Endodermal cell (in vitro differentiated cells): Measurements from ENCODE around the gene SLC32A1. TPM values are rescaled to one million over a fixed set of nuclear protein-coding genes. Genes with fewer than 3 reads are reported as not detected.
A peak's percentile ranks its signal among the peaks of the same experiment; 100 is the strongest.

ENCODE experiments used
- DNase-seq: peaks from one replicate; pipeline ENCODE4 v3.0.0-alpha.2; 2017
- H3K27ac ChIP-seq: 2 replicates; pipeline ENCODE4 v1.5.1; 2013; ENCODE audit warnings: mild to moderate bottlenecking, low read depth, low read length, moderate library complexity
- H3K27me3 ChIP-seq: 2 replicates; pipeline ENCODE4 v1.6.1; 2013; ENCODE audit warnings: mild to moderate bottlenecking, low read length, moderate library complexity; ENCODE audit not compliant: insufficient read depth, control insufficient read depth, poor library complexity, severe bottlenecking
- H3K36me3 ChIP-seq: 2 replicates; pipeline ENCODE4 v1.7.0; 2013; ENCODE audit warnings: mild to moderate bottlenecking, low read length, moderate library complexity; ENCODE audit not compliant: control insufficient read depth, insufficient read depth
- H3K4me1 ChIP-seq: one replicate; pipeline ENCODE4 v1.7.0; 2013; ENCODE audit warnings: low read length; ENCODE audit not compliant: control insufficient read depth, insufficient read depth
- H3K4me3 ChIP-seq: 2 replicates; pipeline ENCODE4 v1.5.1; 2013; ENCODE audit warnings: mild to moderate bottlenecking, low read length, moderate library complexity
- H3K9ac ChIP-seq: 2 replicates; pipeline ENCODE4 v1.6.1; 2013; ENCODE audit warnings: mild to moderate bottlenecking, low read length, moderate library complexity; ENCODE audit not compliant: poor library complexity, severe bottlenecking; ENCODE audit errors: extremely low read depth
- H3K9me3 ChIP-seq: 2 replicates; pipeline ENCODE4 v1.6.1; 2013; ENCODE audit warnings: mild to moderate bottlenecking, low read length, moderate library complexity; ENCODE audit not compliant: control insufficient read depth
- H3K27ac Mint-ChIP-seq: 2 replicates; pipeline ENCODE4 v1.8.0; 2020; ENCODE audit warnings: mixed read lengths
- H3K27me3 Mint-ChIP-seq: 2 replicates; pipeline ENCODE4 v1.8.0; 2021; ENCODE audit warnings: mild to moderate bottlenecking, mixed read lengths; ENCODE audit not compliant: insufficient read depth
- H3K36me3 Mint-ChIP-seq: 2 replicates; pipeline ENCODE4 v1.8.0; 2020; ENCODE audit warnings: low read depth, mixed read lengths
- H3K4me1 Mint-ChIP-seq: 2 replicates; pipeline ENCODE4 v1.8.0; 2020; ENCODE audit warnings: mixed read lengths
- H3K4me3 Mint-ChIP-seq: 2 replicates; pipeline ENCODE4 v1.8.0; 2020; ENCODE audit warnings: mild to moderate bottlenecking, moderate library complexity, mixed read lengths
- H3K9me3 Mint-ChIP-seq: 2 replicates; pipeline ENCODE4 v1.8.0; 2020; ENCODE audit warnings: mild to moderate bottlenecking, mixed read lengths
- WGBS, 2 experiments: methylation state at CpG; one replicate each; pipeline versions ENCODE4 v1.1.5 to v1.1.7; 2013; ENCODE audit warnings: missing lambda C conversion rate in 2 of 2, mixed read lengths in 1 of 2; ENCODE audit not compliant: insufficient coverage in 1 of 2, insufficient read length in 1 of 2; 5-methylcytosine and 5-hydroxymethylcytosine counted together
- total RNA-seq, 2 donors: library from RNA; stranded (reverse); fragmentation: NEBNext Ultra II Directional in 1 of 2; extraction: Animal tissue kit (Norgen Biotek cat#: 25700) in 1 of 2; gene quantifications; 2 replicates in 1 of 2; 3 replicates in 1 of 2; pipeline ENCODE4 v1.2.1, GENCODE V29; 2021
- TF ChIP-seq, protein P1 (sequence below): fragments of 200-600 bp; sonication (generic); conservative IDR thresholded peaks from 2 replicates; pipeline ENCODE4 v1.5.0; 2021; ENCODE audit warnings: antibody characterized with exemption, mild to moderate bottlenecking

SLC32A1 gene
- total RNA-seq, 2 donors from 2014 or later, result not detected

DNA sequence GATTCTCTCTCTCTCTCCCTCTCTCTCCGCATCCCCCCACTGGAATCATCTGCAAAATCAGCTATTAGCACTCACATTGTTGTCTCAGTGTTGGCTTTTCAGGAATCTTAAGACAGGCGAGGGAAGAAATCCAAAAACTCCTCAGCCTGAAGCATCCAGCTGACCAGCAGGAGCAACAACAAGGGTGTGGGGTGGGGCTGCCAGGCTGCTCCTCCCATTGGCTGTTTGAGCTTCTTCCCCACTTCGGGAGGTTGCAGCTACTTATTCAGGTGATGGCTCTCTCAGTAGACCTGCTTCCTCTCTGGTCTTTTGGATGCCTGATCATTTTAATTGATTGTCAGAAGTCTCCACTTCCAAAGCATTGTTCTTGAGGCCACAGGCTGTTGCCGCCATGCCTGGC, 24.1 kb upstream of the SLC32A1 start:
- 52 to 72% methylated on average over 3 to 4 of the region's 4 CpGs for WGBS, 2 experiments
- Mint-ChIP-seq H3K9me3 (no peaks in the 10 kb centered on the region), H3K27me3 (peaks cover 42% of the 10 kb centered on the region), H3K4me3 (no peak overlapping the region), H3K36me3 (no peaks in the 10 kb centered on the region), H3K4me1 (no peaks in the 10 kb centered on the region), H3K27ac (no peak overlapping the region)
- Histone ChIP-seq H3K27ac (no peak overlapping the region), H3K9me3 (no peaks in the 10 kb centered on the region), H3K4me1 (no peaks in the 10 kb centered on the region), H3K9ac (no peak overlapping the region), H3K4me3 (no peak overlapping the region), H3K36me3 (no peaks in the 10 kb centered on the region), H3K27me3 (peaks cover 37% of the 10 kb centered on the region)
- DNase-seq, result peak; percentile 80
- TF ChIP-seq, protein P1, sequence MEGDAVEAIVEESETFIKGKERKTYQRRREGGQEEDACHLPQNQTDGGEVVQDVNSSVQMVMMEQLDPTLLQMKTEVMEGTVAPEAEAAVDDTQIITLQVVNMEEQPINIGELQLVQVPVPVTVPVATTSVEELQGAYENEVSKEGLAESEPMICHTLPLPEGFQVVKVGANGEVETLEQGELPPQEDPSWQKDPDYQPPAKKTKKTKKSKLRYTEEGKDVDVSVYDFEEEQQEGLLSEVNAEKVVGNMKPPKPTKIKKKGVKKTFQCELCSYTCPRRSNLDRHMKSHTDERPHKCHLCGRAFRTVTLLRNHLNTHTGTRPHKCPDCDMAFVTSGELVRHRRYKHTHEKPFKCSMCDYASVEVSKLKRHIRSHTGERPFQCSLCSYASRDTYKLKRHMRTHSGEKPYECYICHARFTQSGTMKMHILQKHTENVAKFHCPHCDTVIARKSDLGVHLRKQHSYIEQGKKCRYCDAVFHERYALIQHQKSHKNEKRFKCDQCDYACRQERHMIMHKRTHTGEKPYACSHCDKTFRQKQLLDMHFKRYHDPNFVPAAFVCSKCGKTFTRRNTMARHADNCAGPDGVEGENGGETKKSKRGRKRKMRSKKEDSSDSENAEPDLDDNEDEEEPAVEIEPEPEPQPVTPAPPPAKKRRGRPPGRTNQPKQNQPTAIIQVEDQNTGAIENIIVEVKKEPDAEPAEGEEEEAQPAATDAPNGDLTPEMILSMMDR, result no peak

DNA sequence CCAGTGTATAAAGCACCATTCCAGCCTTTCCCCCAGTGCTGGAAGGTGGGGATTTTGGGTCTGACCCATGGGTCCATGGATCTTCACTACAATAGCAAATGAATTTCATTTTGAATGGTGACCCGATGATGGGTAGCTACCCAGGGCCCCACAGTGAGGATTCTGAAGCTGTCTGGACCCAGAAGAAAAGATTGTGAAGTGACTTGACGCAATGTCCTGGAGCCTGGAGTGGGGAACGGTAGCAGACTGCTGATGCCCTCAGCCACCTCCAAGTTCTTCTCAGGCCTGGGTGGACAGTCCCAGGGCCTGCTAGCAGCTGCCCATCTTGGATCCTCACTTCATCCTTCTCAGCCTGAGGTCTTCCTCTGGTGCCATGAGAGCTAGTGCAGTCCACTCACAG, 23.4 kb upstream of the SLC32A1 start:
- Histone ChIP-seq H3K27me3 (peaks cover 37% of the 10 kb centered on the region), H3K4me1 (no peaks in the 10 kb centered on the region), H3K9ac (no peak overlapping the region), H3K9me3 (no peaks in the 10 kb centered on the region), H3K27ac (no peak overlapping the region), H3K4me3 (no peak overlapping the region), H3K36me3 (no peaks in the 10 kb centered on the region)
- Mint-ChIP-seq H3K27ac (no peak overlapping the region), H3K9me3 (no peaks in the 10 kb centered on the region), H3K4me1 (no peaks in the 10 kb centered on the region), H3K27me3 (peaks cover 39% of the 10 kb centered on the region), H3K36me3 (no peaks in the 10 kb centered on the region), H3K4me3 (no peak overlapping the region)
- 71 to 80% methylated on average over 3 of the region's 3 CpGs for WGBS, 2 experiments
- no peak for DNase-seq
- TF ChIP-seq, protein P1, result no peak

DNA sequence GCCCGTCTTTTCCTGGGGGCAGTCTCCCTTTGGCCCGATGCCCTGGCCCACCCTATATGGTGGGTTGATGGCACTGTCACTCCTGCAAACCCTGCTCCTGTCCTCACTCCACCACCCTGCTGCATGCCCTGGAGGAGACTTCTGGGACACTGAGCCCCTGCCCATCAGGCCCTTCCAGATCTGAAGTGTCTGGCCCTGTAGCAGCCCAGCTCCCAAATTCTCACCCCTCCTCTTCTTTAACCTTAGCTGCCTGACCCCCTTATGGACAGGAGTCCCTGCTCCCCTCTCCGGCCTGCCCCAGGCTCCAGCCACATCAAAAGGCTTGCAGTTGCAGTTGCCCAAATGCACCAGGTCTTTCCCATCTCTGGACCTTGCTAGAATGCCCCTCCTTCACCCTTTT, 20.8 kb upstream of the SLC32A1 start:
- Mint-ChIP-seq H3K27me3 (peaks cover 36% of the 10 kb centered on the region), H3K4me1 (no peaks in the 10 kb centered on the region), H3K4me3 (no peak overlapping the region), H3K27ac (no peak overlapping the region), H3K9me3 (no peaks in the 10 kb centered on the region), H3K36me3 (no peaks in the 10 kb centered on the region)
- no peak overlapping the region for H3K9ac ChIP-seq
- DNase-seq, result no peak
- no peaks in the 10 kb centered on the region for H3K36me3 ChIP-seq
- no peaks in the 10 kb centered on the region for H3K9me3 ChIP-seq
- TF ChIP-seq, protein P1, result no peak
- H3K27ac ChIP-seq, result no peak overlapping the region
- WGBS, 2 experiments, result 72 to 77% methylated on average over 2 to 3 of the region's 3 CpGs
- H3K4me1 ChIP-seq, result no peaks in the 10 kb centered on the region
- no peak overlapping the region for H3K4me3 ChIP-seq
- peaks cover 20% of the 10 kb centered on the region for H3K27me3 ChIP-seq
